Measurements from ENCODE around the gene TTC28. TPM values are rescaled to one million over a fixed set of nuclear protein-coding genes. Genes with fewer than 3 reads are reported as not detected.

TTC28 gene
- total RNA-seq, 1 donor from 2014 or later: 7.9 TPM

DNA sequence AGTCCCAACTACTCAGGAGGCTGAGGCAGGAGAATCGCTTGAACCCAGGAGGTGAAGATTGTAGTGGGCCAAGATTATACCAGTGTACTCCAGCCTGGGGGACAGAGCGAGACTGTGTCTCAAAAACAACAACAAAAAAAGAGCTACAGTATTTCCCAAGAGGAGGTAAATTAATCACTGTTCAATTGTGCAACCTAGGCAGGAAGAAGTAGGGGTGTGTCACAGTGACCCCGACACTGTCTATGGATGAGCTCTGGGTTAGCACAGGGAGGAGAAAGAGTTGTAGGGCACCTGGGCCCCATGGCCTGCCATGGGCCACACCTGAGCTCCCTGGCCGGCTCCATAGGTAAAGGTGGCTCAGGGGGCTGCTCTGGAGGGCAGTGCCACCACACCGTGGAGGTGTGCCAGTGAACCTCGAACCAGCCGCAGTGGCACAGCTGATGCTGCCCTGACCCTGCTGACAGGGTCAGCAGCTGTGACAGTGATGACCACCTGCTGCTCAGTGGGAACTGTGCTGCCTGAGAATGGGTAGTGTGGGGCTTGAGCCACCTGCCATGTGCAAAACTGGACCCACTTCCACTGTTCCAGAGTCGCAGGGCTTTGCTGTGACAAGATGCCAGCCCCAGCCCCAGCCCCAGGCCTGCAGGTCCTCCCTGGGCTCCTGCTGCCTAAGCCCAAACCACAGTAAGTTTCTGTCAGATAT is 676.6 kb downstream of the TTC28 start:
- Mint-ChIP-seq H3K4me3 (no peak overlapping the region), H3K4me1 (no peaks in the 10 kb centered on the region), H3K36me3 (ENCODE audit: low read depth) (no peaks in the 10 kb centered on the region), H3K9me3 (no peaks in the 10 kb centered on the region), H3K27ac (no peak overlapping the region), H3K27me3 (no peaks in the 10 kb centered on the region)
- TF ChIP-seq, protein P1, sequence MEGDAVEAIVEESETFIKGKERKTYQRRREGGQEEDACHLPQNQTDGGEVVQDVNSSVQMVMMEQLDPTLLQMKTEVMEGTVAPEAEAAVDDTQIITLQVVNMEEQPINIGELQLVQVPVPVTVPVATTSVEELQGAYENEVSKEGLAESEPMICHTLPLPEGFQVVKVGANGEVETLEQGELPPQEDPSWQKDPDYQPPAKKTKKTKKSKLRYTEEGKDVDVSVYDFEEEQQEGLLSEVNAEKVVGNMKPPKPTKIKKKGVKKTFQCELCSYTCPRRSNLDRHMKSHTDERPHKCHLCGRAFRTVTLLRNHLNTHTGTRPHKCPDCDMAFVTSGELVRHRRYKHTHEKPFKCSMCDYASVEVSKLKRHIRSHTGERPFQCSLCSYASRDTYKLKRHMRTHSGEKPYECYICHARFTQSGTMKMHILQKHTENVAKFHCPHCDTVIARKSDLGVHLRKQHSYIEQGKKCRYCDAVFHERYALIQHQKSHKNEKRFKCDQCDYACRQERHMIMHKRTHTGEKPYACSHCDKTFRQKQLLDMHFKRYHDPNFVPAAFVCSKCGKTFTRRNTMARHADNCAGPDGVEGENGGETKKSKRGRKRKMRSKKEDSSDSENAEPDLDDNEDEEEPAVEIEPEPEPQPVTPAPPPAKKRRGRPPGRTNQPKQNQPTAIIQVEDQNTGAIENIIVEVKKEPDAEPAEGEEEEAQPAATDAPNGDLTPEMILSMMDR (IDR thresholded peaks at IDR 0.05): no peak
- ATAC-seq (ENCODE audit: low read depth) (no peak), DNase-seq (no peak)
- intact Hi-C loops (cut with micrococcal nuclease): loop anchor here (10.0 kb wide), 1 partner anchor 1248 kb away; no protein-coding TSS in a partner anchor
- ChIA-PET POLR2A (no interaction called here), CTCF (interaction anchor here (0.6 to 1.2 kb wide), 2 partner anchors 116 to 726 kb away, joined by 3 to 5 read pairs; no protein-coding TSS in a partner anchor)

DNA sequence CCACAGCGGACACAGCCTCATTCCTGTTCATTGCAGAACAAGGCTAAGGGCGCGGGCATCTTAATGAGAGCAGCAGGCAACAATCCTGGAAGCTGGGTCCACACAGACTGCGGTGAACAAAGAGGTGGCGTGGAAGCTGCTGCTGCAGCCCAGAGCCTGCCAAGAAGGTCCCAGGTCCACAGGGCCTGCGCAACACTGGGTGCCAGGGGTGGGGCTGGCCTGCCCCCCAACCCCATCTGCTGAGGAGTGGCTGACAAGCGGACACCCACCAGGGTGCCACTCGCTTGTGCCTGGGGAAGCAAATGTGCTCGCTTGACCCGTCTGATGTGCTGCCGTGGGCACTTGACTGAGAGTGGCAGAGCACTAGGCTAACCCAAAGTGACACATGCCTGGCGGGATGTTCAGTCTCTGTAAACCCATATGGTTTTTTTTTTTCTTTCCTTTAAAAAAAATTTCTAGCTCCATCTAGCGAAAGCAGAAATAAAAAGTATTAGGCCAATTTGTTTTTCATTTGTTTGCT is 677.4 kb downstream of the TTC28 start:
- no peak for ATAC-seq (ENCODE audit: low read depth)
- Mint-ChIP-seq H3K36me3 (ENCODE audit: low read depth) (no peaks in the 10 kb centered on the region), H3K4me1 (no peaks in the 10 kb centered on the region), H3K4me3 (no peak overlapping the region), H3K27me3 (no peaks in the 10 kb centered on the region), H3K27ac (no peak overlapping the region), H3K9me3 (no peaks in the 10 kb centered on the region)
- TF ChIP-seq, protein P1 (IDR thresholded peaks at IDR 0.05): no peak
- ChIA-PET CTCF (interaction anchor here (0.6 to 1.2 kb wide), 2 partner anchors 115 to 727 kb away, joined by 3 to 5 read pairs; no protein-coding TSS in a partner anchor), POLR2A (no interaction called here)
- DNase-seq: no peak
- intact Hi-C loops (cut with micrococcal nuclease): loop anchor here (10.0 kb wide), 1 partner anchor 1247 kb away; no protein-coding TSS in a partner anchor

DNA sequence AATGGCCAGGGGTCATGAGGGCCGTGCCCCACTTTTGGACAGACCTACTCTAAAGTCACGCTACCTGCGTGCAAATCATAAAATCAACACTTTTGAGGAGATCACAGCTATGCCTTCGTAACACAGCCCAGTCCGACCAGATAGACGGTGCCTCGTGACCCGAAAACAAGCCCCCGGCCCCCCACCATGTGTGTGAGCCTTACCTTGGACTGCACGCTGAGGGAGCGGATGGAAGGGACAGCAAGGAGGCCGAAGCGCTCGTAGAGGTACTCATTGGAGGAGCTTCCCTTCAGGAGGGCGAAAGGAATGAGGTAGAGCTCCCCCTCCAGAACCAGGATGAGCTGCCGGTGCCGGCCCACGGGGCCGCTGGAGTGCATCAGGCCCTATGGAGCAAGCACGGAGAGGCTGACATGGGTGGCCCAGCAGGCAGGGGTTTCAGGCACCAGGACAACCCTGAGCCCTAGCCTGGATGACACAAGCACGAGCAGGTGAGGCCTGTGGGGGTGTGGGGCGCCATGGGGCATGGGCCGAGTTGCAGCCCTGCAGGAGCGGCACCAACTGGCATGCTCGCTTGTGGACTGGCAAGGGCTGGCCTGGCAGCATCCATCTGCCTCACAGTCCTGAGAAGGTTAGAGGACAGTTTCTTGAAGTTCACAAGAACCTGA is 678.3 kb downstream of the TTC28 start:
- POLR2A ChIA-PET: no interaction called here
- H3K4me1 Mint-ChIP-seq: no peaks in the 10 kb centered on the region
- H3K4me3 Mint-ChIP-seq: no peak overlapping the region
- intact Hi-C loops (cut with micrococcal nuclease): loop anchor here (10.0 kb wide), 1 partner anchor 1247 kb away; no protein-coding TSS in a partner anchor
- DNase-seq: no peak
- H3K9me3 Mint-ChIP-seq: no peaks in the 10 kb centered on the region
- TF ChIP-seq, protein P1 (IDR thresholded peaks at IDR 0.05): no peak
- ATAC-seq (ENCODE audit: low read depth): no peak
- no peaks in the 10 kb centered on the region for H3K36me3 Mint-ChIP-seq (ENCODE audit: low read depth)
- H3K27me3 Mint-ChIP-seq: no peaks in the 10 kb centered on the region
- no peak overlapping the region for H3K27ac Mint-ChIP-seq
- CTCF ChIA-PET: interaction anchor here (1.3 kb wide), 1 partner anchor 8 kb away, joined by 4 read pairs; no protein-coding TSS in a partner anchor

DNA sequence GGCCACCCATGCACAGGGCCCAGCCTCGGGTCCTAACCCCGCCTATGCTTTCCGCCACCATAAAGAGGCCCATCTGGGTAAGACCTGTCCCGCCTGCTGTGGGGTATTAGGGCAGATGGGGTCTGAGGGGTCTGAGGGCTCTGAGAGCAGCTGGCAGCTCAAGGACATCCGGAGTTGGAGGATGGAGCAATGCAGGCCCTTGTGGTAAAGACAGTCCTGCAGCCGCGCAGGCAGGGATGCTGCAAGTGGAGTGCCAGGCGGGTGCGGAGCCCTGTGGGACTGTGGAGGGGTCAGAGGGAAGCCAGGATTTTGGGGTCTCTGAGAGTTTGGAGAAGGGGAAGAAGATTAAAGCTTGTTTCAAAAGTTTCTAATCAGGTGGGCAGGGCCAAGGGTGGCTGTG is 679.3 kb downstream of the TTC28 start:
- no peaks in the 10 kb centered on the region for H3K4me1 Mint-ChIP-seq
- ATAC-seq (ENCODE audit: low read depth) (no peak), DNase-seq (no peak)
- POLR2A ChIA-PET: no interaction called here
- no peak overlapping the region for H3K27ac Mint-ChIP-seq
- no peaks in the 10 kb centered on the region for H3K9me3 Mint-ChIP-seq
- CTCF ChIA-PET: interaction anchor here (1.3 kb wide), 1 partner anchor 9 kb away, joined by 4 read pairs; no protein-coding TSS in a partner anchor
- H3K4me3 Mint-ChIP-seq: no peak overlapping the region
- no peaks in the 10 kb centered on the region for H3K27me3 Mint-ChIP-seq
- intact Hi-C loops (cut with micrococcal nuclease): loop anchor here (10.0 kb wide), 1 partner anchor 1246 kb away; no protein-coding TSS in a partner anchor
- H3K36me3 Mint-ChIP-seq (ENCODE audit: low read depth): no peaks in the 10 kb centered on the region
- TF ChIP-seq, protein P1 (IDR thresholded peaks at IDR 0.05): no peak

DNA sequence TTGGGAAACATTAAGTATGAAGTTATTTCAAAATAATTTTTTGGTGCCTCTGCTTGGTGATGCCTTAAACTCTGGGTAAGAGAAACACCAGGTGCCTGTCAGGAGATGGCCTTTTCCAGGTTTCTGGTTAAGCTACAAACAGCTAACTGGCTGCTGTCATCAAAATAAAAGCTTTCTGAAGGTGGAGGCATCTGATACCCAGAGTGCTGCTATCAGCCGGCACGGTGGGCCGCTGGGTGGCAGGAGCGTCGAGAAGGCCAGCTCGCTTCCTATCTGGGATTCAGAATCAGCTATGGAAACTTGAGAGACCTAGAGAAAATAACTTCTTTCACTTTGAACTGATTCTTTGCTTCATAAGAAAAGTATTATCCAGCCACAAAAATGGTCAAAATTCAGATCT is 679.8 kb downstream of the TTC28 start:
- Mint-ChIP-seq H3K9me3 (no peaks in the 10 kb centered on the region), H3K27me3 (no peaks in the 10 kb centered on the region), H3K4me1 (no peaks in the 10 kb centered on the region), H3K4me3 (no peak overlapping the region), H3K27ac (no peak overlapping the region), H3K36me3 (ENCODE audit: low read depth) (no peaks in the 10 kb centered on the region)
- ATAC-seq (ENCODE audit: low read depth) (no peak), DNase-seq (no peak)
- TF ChIP-seq, protein P1 (IDR thresholded peaks at IDR 0.05): no peak
- ChIA-PET CTCF (interaction anchor here (1.3 kb wide), 1 partner anchor 9 kb away, joined by 4 read pairs; no protein-coding TSS in a partner anchor), POLR2A (no interaction called here)
- intact Hi-C loops (cut with micrococcal nuclease): loop anchor here (10.0 kb wide), 1 partner anchor 1245 kb away; no protein-coding TSS in a partner anchor
